Measurements from ENCODE around the gene IGF2BP2. TPM values are rescaled to one million over a fixed set of nuclear protein-coding genes. Genes with fewer than 3 reads are reported as not detected.

Gene IGF2BP2
- total RNA-seq, 1 experiment from 2014 or later, result 133 TPM

DNA sequence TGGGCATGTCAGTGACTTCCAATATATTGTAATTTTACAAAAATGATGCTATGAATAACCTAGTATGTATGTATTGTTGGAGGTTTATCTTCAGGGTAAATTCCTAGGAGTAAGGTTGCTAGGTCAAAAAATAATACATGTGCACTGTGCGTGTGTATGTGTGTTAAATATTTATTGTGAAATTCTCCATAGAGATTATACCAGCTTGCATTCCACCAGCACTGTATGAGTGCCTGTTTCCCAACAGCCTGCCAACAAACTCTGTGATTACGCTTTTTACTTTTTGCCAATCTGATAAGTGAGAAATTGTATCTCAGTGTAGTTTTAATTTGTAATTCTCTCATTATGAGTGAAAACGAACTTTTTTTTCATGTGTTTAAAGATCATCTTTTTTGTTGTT lies 12.6 kb upstream of the IGF2BP2 start:
- peaks cover 4% of the 10 kb centered on the region for H3K9me3 Mint-ChIP-seq
- no peak for TF ChIP-seq TP53 (CRISPR knock-in tag; IDR thresholded peaks at IDR 0.05)
- no peak for TF ChIP-seq PRRX2 (CRISPR knock-in tag; IDR thresholded peaks at IDR 0.05)
- no peak for TF ChIP-seq CBFB (CRISPR knock-in tag; IDR thresholded peaks at IDR 0.05; ENCODE audit: low read depth)
- TF ChIP-seq ZNF263 (CRISPR knock-in tag; IDR thresholded peaks at IDR 0.05; ENCODE audit: low read depth), result no peak
- TF ChIP-seq, protein P1, sequence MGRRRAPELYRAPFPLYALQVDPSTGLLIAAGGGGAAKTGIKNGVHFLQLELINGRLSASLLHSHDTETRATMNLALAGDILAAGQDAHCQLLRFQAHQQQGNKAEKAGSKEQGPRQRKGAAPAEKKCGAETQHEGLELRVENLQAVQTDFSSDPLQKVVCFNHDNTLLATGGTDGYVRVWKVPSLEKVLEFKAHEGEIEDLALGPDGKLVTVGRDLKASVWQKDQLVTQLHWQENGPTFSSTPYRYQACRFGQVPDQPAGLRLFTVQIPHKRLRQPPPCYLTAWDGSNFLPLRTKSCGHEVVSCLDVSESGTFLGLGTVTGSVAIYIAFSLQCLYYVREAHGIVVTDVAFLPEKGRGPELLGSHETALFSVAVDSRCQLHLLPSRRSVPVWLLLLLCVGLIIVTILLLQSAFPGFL (CRISPR knock-in tag; IDR thresholded peaks at IDR 0.05; ENCODE audit: borderline replicate concordance), result no peak
- TF ChIP-seq, protein P2, sequence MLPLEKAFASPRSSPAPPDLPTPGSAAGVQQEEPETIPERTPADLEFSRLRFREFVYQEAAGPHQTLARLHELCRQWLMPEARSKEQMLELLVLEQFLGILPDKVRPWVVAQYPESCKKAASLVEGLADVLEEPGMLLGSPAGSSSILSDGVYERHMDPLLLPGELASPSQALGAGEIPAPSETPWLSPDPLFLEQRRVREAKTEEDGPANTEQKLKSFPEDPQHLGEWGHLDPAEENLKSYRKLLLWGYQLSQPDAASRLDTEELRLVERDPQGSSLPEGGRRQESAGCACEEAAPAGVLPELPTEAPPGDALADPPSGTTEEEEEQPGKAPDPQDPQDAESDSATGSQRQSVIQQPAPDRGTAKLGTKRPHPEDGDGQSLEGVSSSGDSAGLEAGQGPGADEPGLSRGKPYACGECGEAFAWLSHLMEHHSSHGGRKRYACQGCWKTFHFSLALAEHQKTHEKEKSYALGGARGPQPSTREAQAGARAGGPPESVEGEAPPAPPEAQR (CRISPR knock-in tag; IDR thresholded peaks at IDR 0.05), result no peak
- no peak for TF ChIP-seq NR1H2 (CRISPR knock-in tag; IDR thresholded peaks at IDR 0.05)
- TF ChIP-seq, protein P3, sequence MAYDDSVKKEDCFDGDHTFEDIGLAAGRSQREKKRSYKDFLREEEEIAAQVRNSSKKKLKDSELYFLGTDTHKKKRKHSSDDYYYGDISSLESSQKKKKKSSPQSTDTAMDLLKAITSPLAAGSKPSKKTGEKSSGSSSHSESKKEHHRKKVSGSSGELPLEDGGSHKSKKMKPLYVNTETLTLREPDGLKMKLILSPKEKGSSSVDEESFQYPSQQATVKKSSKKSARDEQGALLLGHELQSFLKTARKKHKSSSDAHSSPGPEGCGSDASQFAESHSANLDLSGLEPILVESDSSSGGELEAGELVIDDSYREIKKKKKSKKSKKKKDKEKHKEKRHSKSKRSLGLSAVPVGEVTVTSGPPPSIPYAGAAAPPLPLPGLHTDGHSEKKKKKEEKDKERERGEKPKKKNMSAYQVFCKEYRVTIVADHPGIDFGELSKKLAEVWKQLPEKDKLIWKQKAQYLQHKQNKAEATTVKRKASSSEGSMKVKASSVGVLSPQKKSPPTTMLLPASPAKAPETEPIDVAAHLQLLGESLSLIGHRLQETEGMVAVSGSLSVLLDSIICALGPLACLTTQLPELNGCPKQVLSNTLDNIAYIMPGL (CRISPR knock-in tag; IDR thresholded peaks at IDR 0.05), result no peak
- TF ChIP-seq, protein P4, sequence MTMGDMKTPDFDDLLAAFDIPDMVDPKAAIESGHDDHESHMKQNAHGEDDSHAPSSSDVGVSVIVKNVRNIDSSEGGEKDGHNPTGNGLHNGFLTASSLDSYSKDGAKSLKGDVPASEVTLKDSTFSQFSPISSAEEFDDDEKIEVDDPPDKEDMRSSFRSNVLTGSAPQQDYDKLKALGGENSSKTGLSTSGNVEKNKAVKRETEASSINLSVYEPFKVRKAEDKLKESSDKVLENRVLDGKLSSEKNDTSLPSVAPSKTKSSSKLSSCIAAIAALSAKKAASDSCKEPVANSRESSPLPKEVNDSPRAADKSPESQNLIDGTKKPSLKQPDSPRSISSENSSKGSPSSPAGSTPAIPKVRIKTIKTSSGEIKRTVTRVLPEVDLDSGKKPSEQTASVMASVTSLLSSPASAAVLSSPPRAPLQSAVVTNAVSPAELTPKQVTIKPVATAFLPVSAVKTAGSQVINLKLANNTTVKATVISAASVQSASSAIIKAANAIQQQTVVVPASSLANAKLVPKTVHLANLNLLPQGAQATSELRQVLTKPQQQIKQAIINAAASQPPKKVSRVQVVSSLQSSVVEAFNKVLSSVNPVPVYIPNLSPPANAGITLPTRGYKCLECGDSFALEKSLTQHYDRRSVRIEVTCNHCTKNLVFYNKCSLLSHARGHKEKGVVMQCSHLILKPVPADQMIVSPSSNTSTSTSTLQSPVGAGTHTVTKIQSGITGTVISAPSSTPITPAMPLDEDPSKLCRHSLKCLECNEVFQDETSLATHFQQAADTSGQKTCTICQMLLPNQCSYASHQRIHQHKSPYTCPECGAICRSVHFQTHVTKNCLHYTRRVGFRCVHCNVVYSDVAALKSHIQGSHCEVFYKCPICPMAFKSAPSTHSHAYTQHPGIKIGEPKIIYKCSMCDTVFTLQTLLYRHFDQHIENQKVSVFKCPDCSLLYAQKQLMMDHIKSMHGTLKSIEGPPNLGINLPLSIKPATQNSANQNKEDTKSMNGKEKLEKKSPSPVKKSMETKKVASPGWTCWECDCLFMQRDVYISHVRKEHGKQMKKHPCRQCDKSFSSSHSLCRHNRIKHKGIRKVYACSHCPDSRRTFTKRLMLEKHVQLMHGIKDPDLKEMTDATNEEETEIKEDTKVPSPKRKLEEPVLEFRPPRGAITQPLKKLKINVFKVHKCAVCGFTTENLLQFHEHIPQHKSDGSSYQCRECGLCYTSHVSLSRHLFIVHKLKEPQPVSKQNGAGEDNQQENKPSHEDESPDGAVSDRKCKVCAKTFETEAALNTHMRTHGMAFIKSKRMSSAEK (CRISPR knock-in tag; IDR thresholded peaks at IDR 0.05; ENCODE audit: borderline replicate concordance), result no peak
- no peak for TF ChIP-seq ZNF232 (CRISPR knock-in tag; IDR thresholded peaks at IDR 0.05)
- TF ChIP-seq ZNF396 (CRISPR knock-in tag; IDR thresholded peaks at IDR 0.05; ENCODE audit: borderline replicate concordance), result no peak
- TF ChIP-seq, protein P5, sequence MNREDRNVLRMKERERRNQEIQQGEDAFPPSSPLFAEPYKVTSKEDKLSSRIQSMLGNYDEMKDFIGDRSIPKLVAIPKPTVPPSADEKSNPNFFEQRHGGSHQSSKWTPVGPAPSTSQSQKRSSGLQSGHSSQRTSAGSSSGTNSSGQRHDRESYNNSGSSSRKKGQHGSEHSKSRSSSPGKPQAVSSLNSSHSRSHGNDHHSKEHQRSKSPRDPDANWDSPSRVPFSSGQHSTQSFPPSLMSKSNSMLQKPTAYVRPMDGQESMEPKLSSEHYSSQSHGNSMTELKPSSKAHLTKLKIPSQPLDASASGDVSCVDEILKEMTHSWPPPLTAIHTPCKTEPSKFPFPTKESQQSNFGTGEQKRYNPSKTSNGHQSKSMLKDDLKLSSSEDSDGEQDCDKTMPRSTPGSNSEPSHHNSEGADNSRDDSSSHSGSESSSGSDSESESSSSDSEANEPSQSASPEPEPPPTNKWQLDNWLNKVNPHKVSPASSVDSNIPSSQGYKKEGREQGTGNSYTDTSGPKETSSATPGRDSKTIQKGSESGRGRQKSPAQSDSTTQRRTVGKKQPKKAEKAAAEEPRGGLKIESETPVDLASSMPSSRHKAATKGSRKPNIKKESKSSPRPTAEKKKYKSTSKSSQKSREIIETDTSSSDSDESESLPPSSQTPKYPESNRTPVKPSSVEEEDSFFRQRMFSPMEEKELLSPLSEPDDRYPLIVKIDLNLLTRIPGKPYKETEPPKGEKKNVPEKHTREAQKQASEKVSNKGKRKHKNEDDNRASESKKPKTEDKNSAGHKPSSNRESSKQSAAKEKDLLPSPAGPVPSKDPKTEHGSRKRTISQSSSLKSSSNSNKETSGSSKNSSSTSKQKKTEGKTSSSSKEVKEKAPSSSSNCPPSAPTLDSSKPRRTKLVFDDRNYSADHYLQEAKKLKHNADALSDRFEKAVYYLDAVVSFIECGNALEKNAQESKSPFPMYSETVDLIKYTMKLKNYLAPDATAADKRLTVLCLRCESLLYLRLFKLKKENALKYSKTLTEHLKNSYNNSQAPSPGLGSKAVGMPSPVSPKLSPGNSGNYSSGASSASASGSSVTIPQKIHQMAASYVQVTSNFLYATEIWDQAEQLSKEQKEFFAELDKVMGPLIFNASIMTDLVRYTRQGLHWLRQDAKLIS (CRISPR knock-in tag; IDR thresholded peaks at IDR 0.05; ENCODE audit: borderline replicate concordance), result no peak
- TF ChIP-seq JAZF1 (CRISPR knock-in tag; IDR thresholded peaks at IDR 0.05), result no peak
- no peak for TF ChIP-seq ESRRA (CRISPR knock-in tag; IDR thresholded peaks at IDR 0.05; ENCODE audit: borderline replicate concordance)
- no peak for TF ChIP-seq KAT7 (CRISPR knock-in tag; IDR thresholded peaks at IDR 0.05; ENCODE audit: borderline replicate concordance)
- TF ChIP-seq, protein P6, sequence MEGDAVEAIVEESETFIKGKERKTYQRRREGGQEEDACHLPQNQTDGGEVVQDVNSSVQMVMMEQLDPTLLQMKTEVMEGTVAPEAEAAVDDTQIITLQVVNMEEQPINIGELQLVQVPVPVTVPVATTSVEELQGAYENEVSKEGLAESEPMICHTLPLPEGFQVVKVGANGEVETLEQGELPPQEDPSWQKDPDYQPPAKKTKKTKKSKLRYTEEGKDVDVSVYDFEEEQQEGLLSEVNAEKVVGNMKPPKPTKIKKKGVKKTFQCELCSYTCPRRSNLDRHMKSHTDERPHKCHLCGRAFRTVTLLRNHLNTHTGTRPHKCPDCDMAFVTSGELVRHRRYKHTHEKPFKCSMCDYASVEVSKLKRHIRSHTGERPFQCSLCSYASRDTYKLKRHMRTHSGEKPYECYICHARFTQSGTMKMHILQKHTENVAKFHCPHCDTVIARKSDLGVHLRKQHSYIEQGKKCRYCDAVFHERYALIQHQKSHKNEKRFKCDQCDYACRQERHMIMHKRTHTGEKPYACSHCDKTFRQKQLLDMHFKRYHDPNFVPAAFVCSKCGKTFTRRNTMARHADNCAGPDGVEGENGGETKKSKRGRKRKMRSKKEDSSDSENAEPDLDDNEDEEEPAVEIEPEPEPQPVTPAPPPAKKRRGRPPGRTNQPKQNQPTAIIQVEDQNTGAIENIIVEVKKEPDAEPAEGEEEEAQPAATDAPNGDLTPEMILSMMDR (IDR thresholded peaks at IDR 0.05), result no peak
- no peak for TF ChIP-seq OVOL2 (CRISPR knock-in tag; IDR thresholded peaks at IDR 0.05; ENCODE audit: borderline replicate concordance)
- TF ChIP-seq, protein P7, sequence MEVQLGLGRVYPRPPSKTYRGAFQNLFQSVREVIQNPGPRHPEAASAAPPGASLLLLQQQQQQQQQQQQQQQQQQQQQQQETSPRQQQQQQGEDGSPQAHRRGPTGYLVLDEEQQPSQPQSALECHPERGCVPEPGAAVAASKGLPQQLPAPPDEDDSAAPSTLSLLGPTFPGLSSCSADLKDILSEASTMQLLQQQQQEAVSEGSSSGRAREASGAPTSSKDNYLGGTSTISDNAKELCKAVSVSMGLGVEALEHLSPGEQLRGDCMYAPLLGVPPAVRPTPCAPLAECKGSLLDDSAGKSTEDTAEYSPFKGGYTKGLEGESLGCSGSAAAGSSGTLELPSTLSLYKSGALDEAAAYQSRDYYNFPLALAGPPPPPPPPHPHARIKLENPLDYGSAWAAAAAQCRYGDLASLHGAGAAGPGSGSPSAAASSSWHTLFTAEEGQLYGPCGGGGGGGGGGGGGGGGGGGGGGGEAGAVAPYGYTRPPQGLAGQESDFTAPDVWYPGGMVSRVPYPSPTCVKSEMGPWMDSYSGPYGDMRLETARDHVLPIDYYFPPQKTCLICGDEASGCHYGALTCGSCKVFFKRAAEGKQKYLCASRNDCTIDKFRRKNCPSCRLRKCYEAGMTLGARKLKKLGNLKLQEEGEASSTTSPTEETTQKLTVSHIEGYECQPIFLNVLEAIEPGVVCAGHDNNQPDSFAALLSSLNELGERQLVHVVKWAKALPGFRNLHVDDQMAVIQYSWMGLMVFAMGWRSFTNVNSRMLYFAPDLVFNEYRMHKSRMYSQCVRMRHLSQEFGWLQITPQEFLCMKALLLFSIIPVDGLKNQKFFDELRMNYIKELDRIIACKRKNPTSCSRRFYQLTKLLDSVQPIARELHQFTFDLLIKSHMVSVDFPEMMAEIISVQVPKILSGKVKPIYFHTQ (CRISPR knock-in tag; IDR thresholded peaks at IDR 0.05), result no peak
- ChIA-PET CTCF (interaction anchor here (0.8 kb wide), 1 partner anchor 11 kb away, joined by 3 read pairs; no protein-coding TSS in a partner anchor), POLR2A (interaction anchor here (0.7 kb wide), 1 partner anchor 30 kb away, joined by 4 read pairs; no protein-coding TSS in a partner anchor)
- no peak for DNase-seq (ENCODE audit: low spot score)
- H3K4me3 Mint-ChIP-seq, result no peak overlapping the region
- peaks cover 6% of the 10 kb centered on the region for H3K36me3 Mint-ChIP-seq
- H3K27me3 Mint-ChIP-seq (ENCODE audit: low read depth), result peaks cover 1% of the 10 kb centered on the region; the same call in 1 of the 2 replicates
- no peak for ATAC-seq
- no peak overlapping the region for H3K27ac Mint-ChIP-seq
- no peaks in the 10 kb centered on the region for H3K4me1 Mint-ChIP-seq

Measured in WTC11 (cell line).